ENCODE measurements around the gene PRPH2.

GRCh38 chr6:42727627-42728026 lies 5.2 kb upstream of the PRPH2 start:
- TF ChIP-seq RFX5 (IDR thresholded peaks at IDR 0.05), result no peak
- TF ChIP-seq PBX3 (IDR thresholded peaks at IDR 0.05), result no peak
- no peak for TF ChIP-seq RAD21 (conservative IDR thresholded peaks at IDR 0.05 in 1 of 2, IDR thresholded peaks at IDR 0.05 in 1 of 2)
- no peak for TF ChIP-seq POLR2A (IDR thresholded peaks at IDR 0.05; ENCODE audit: low read length)
- no peak for TF ChIP-seq CTCF (IDR thresholded peaks at IDR 0.05)
- TF ChIP-seq ZC3H11A (IDR thresholded peaks at IDR 0.05), result no peak
- no peak for TF ChIP-seq MAX (IDR thresholded peaks at IDR 0.05)
- no peak for TF ChIP-seq EP300 (IDR thresholded peaks at IDR 0.05)
- TF ChIP-seq NFE2L2 (conservative IDR thresholded peaks at IDR 0.05; ENCODE audit: low read length), result no peak
- no peak for TF ChIP-seq EHF (CRISPR knock-in tag; IDR thresholded peaks at IDR 0.05)
- no peak for TF ChIP-seq CHD4 (IDR thresholded peaks at IDR 0.05; ENCODE audit: borderline replicate concordance)
- no peak for TF ChIP-seq POLR2AphosphoS2 (conservative IDR thresholded peaks at IDR 0.05; ENCODE audit: low read length)
- no peak for TF ChIP-seq FOSL2 (IDR thresholded peaks at IDR 0.05)
- TF ChIP-seq FOSL2 (CRISPR knock-in tag; IDR thresholded peaks at IDR 0.05), result no peak
- no peak for TF ChIP-seq MAFK (IDR thresholded peaks at IDR 0.05; ENCODE audit: partially characterized antibody)

All from A549 (cell line).